SK-N-SH treated with all-trans-retinoic acid at 6 μM for 48 hours (cell line): ENCODE data around the gene ZNF695.
A peak's percentile ranks its signal among the peaks of the same experiment; 100 is the strongest.

Source experiments
- ATAC-seq: fragments of 200-7000 bp; cut with Tn5 transposase; 3 replicates; pipeline ENCODE4 v1.9.1; 2020; ENCODE audit warnings: mild to moderate bottlenecking, moderate library complexity
- BACH2 ChIP-seq: fragments of 250-450 bp; sonication (Bioruptor Pico); IDR thresholded peaks from 2 replicates; pipeline ENCODE4 v1.9.0; 2021; ENCODE audit warnings: mild to moderate bottlenecking, borderline replicate concordance
- CSDC2 ChIP-seq: fragments of 250-450 bp; sonication (Bioruptor Pico); IDR thresholded peaks from 2 replicates; pipeline ENCODE4 v1.5.0; 2020; ENCODE audit warnings: mild to moderate bottlenecking, moderate library complexity
- ESRRG ChIP-seq: fragments of 250-450 bp; sonication (Bioruptor Pico); IDR thresholded peaks from 2 replicates; pipeline ENCODE4 v1.6.1; 2021; ENCODE audit warnings: mild to moderate bottlenecking
- GLIS3 ChIP-seq: fragments of 250-450 bp; sonication (Bioruptor Pico); IDR thresholded peaks from 2 replicates; pipeline ENCODE4 v1.5.0; 2020; ENCODE audit warnings: mild to moderate bottlenecking, moderate library complexity
- ISL1 ChIP-seq: fragments of 250-450 bp; sonication (Bioruptor Pico); IDR thresholded peaks from 2 replicates; pipeline ENCODE4 v2.1.2; 2022; ENCODE audit warnings: mild to moderate bottlenecking, moderate library complexity
- OSR1 ChIP-seq: fragments of 250-450 bp; sonication (Bioruptor Pico); IDR thresholded peaks from 2 replicates; pipeline ENCODE4 v1.8.0; 2022; ENCODE audit warnings: moderate library complexity, mild to moderate bottlenecking, inconsistent platforms
- PPARA ChIP-seq: fragments of 250-450 bp; sonication (Bioruptor Pico); IDR thresholded peaks from 2 replicates; pipeline ENCODE4 v1.5.0; 2020; ENCODE audit warnings: mild to moderate bottlenecking, borderline replicate concordance
- RARB ChIP-seq: fragments of 250-450 bp; sonication (Bioruptor Pico); IDR thresholded peaks from 2 replicates; pipeline ENCODE4 v1.8.0; 2021; ENCODE audit warnings: mild to moderate bottlenecking, moderate library complexity
- SNAI2 ChIP-seq: fragments of 250-450 bp; sonication (Bioruptor Pico); IDR thresholded peaks from 2 replicates; pipeline ENCODE4 v1.5.0; 2020; ENCODE audit warnings: mild to moderate bottlenecking, moderate library complexity
- TCF4 ChIP-seq: fragments of 250-450 bp; sonication (Bioruptor Pico); IDR thresholded peaks from 2 replicates; pipeline ENCODE4 v1.8.0; 2021; ENCODE audit warnings: mild to moderate bottlenecking, moderate library complexity, borderline replicate concordance
- ZC3H10 ChIP-seq: fragments of 250-450 bp; sonication (Bioruptor Pico); IDR thresholded peaks from 2 replicates; pipeline ENCODE4 v1.5.1; 2021; ENCODE audit warnings: mild to moderate bottlenecking, moderate library complexity
- ZFP3 ChIP-seq: fragments of 250-450 bp; sonication (Bioruptor Pico); IDR thresholded peaks from 2 replicates; pipeline ENCODE4 v1.5.0; 2020; ENCODE audit warnings: mild to moderate bottlenecking, moderate library complexity
- ZNF565 ChIP-seq: fragments of 450-650 bp; formaldehyde crosslinking; conservative IDR thresholded peaks from 2 replicates; pipeline ENCODE4 v1.5.0; 2020; ENCODE audit warnings: low read depth, mild to moderate bottlenecking, moderate library complexity
- ZNF8 ChIP-seq: fragments of 450-650 bp; formaldehyde crosslinking; IDR thresholded peaks from 2 replicates; pipeline ENCODE4 v1.5.0; 2020; ENCODE audit warnings: mild to moderate bottlenecking, moderate library complexity
- TF ChIP-seq, protein P1 (sequence below): fragments of 250-450 bp; sonication (Bioruptor Pico); IDR thresholded peaks from 2 replicates; pipeline ENCODE4 v1.5.1; 2020; ENCODE audit warnings: low read depth, mild to moderate bottlenecking, moderate library complexity
- TF ChIP-seq, protein P2 (sequence below): fragments of 250-450 bp; sonication (Bioruptor Pico); IDR thresholded peaks from 2 replicates; pipeline ENCODE4 v1.5.0; 2020; ENCODE audit warnings: mild to moderate bottlenecking, moderate library complexity
- TF ChIP-seq, protein P3 (sequence below): fragments of 250-450 bp; sonication (Bioruptor Pico); IDR thresholded peaks from 2 replicates; pipeline ENCODE4 v1.8.0; 2020; ENCODE audit warnings: mild to moderate bottlenecking, moderate library complexity, borderline replicate concordance
- TF ChIP-seq, protein P4 (sequence below): fragments of 250-450 bp; sonication (Bioruptor Pico); IDR thresholded peaks from 2 replicates; pipeline ENCODE4 v1.8.0; 2021; ENCODE audit warnings: low read depth, mild to moderate bottlenecking, moderate library complexity, borderline replicate concordance

ZNF695 gene

DNA sequence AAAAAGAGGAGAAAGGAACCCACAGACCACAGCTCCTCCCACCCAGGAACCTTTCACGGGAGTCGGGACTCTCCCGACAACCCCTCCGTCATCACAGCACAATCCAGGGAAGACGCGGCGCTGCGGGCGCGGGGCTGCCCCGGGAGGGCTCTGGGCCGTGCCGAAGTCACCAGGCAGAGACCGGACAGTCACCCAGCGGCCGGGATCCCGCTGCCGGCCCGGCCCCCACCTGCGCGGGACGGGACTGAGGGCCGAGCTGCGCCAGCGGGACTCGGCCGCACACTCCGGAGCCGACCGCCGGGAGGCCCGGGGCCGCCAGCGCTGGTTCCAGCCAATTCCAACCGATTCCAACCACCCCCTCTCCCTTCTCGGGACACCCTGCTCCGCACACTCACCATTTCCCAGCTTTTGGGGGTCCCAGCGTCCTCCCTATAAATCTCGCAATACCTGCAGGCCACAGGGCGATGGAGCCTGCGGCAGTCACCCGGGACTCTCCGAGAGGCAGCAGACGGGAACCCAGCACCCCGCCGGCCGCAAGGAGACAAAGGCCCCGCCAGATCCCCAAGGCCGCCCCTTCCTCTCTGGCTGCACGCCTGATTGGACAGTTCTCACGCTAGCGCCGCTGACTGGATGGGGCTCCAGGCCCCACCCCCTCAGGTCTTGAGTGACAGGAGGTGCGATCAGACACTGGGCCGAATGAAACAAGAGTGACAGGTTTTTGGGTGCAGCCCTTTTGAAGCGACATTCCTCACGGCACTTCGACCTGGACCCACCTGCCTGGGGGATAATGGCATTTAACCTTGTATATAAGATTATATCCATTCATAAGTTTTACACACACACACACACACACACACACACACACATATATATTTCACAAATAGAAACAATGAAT lies at the start of gene ZNF695:
TSS of gene ZNF695 (minus strand) at position 547 of the 895 bp plus-strand sequence. CDS start at position 398, 149 bp downstream.
- ATAC-seq, result peak; percentile 100
- TF ChIP-seq ZNF8 (CRISPR knock-in tag) (no peak), BACH2 (CRISPR knock-in tag) (no peak), ZFP3 (CRISPR knock-in tag) (no peak)
- TF ChIP-seq, protein P1, sequence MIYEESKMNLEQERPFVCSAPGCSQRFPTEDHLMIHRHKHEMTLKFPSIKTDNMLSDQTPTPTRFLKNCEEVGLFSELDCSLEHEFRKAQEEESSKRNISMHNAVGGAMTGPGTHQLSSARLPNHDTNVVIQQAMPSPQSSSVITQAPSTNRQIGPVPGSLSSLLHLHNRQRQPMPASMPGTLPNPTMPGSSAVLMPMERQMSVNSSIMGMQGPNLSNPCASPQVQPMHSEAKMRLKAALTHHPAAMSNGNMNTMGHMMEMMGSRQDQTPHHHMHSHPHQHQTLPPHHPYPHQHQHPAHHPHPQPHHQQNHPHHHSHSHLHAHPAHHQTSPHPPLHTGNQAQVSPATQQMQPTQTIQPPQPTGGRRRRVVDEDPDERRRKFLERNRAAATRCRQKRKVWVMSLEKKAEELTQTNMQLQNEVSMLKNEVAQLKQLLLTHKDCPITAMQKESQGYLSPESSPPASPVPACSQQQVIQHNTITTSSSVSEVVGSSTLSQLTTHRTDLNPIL (CRISPR knock-in tag), result no peak
- TF ChIP-seq, all 23 proteins: peak for 0

DNA sequence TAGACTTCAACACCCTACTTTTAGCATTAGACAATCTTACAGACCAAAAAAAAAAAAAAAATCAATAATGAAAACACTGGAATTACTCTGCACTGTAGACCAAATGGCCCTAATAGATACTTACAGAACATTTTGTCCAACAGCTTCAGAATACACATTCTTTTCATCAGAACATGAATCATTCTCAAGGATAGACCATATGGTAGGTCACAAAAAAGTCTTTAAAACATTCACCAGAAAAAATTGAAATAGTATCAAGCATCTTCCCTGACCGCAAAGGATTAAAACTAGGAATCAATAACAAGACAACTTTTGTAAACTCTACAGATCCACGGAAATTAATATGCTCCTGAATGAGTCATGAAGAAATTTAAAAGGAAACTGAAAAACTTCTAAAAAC lies 48.2 kb upstream of the ZNF695 start:
- ATAC-seq, result no peak
- TF ChIP-seq OSR1 (CRISPR knock-in tag) (no peak), TCF4 (CRISPR knock-in tag) (no peak), ZFP3 (CRISPR knock-in tag) (no peak), GLIS3 (CRISPR knock-in tag) (no peak)
- TF ChIP-seq, protein P2, sequence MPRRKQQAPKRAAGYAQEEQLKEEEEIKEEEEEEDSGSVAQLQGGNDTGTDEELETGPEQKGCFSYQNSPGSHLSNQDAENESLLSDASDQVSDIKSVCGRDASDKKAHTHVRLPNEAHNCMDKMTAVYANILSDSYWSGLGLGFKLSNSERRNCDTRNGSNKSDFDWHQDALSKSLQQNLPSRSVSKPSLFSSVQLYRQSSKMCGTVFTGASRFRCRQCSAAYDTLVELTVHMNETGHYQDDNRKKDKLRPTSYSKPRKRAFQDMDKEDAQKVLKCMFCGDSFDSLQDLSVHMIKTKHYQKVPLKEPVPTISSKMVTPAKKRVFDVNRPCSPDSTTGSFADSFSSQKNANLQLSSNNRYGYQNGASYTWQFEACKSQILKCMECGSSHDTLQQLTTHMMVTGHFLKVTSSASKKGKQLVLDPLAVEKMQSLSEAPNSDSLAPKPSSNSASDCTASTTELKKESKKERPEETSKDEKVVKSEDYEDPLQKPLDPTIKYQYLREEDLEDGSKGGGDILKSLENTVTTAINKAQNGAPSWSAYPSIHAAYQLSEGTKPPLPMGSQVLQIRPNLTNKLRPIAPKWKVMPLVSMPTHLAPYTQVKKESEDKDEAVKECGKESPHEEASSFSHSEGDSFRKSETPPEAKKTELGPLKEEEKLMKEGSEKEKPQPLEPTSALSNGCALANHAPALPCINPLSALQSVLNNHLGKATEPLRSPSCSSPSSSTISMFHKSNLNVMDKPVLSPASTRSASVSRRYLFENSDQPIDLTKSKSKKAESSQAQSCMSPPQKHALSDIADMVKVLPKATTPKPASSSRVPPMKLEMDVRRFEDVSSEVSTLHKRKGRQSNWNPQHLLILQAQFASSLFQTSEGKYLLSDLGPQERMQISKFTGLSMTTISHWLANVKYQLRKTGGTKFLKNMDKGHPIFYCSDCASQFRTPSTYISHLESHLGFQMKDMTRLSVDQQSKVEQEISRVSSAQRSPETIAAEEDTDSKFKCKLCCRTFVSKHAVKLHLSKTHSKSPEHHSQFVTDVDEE, result no peak

DNA sequence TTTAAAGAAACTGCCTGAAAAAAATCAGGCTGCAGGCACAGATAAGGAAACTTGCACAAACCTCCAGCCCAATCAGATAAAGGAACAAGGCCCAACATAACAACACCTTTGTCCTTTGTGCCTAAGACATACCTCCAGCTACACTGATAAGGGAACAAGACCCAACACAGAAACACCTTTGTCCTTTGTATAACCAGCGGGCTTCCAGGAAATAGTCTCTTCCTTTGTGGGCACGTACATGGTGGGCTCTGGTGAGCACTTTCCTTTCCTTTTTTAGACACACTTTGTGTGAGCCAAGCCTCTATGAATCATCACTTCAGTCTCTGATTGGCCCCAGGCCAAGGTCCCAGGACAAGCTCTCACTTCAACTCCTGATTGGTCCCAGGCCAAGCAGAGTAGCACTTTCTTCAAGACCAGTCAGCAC lies 47.1 kb upstream of the ZNF695 start:
- no peak for ATAC-seq
- TF ChIP-seq ISL1 (no peak), ZFP3 (CRISPR knock-in tag) (no peak), BACH2 (CRISPR knock-in tag) (no peak), RARB (CRISPR knock-in tag) (no peak), ZNF565 (no peak), OSR1 (CRISPR knock-in tag) (no peak), PPARA (no peak), GLIS3 (CRISPR knock-in tag) (no peak), ESRRG (CRISPR knock-in tag) (no peak), ZNF8 (CRISPR knock-in tag) (no peak), TCF4 (CRISPR knock-in tag) (no peak)
- TF ChIP-seq, protein P1 (CRISPR knock-in tag), result no peak
- TF ChIP-seq, protein P3, sequence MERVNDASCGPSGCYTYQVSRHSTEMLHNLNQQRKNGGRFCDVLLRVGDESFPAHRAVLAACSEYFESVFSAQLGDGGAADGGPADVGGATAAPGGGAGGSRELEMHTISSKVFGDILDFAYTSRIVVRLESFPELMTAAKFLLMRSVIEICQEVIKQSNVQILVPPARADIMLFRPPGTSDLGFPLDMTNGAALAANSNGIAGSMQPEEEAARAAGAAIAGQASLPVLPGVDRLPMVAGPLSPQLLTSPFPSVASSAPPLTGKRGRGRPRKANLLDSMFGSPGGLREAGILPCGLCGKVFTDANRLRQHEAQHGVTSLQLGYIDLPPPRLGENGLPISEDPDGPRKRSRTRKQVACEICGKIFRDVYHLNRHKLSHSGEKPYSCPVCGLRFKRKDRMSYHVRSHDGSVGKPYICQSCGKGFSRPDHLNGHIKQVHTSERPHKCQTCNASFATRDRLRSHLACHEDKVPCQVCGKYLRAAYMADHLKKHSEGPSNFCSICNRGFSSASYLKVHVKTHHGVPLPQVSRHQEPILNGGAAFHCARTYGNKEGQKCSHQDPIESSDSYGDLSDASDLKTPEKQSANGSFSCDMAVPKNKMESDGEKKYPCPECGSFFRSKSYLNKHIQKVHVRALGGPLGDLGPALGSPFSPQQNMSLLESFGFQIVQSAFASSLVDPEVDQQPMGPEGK (CRISPR knock-in tag), result no peak
- TF ChIP-seq, protein P2, result no peak

DNA sequence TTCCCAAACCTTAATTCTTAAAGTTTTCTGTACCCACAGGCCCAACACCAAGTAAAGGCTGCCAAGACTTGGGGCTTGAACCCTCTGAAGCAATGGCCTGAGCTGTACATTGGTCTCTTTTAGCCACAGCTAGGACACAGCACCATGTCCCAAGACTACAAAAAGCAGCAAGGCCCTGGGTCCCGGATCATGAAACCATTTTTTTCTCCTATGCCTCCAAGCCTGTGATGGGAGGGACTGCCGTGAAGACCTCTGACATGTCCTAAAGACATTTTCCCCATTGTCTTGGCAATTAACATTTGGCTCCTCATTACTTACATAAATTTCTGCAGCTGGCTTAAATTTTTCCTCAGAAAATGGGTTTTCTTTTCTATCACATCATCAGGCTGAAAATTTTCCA lies 39.8 kb upstream of the ZNF695 start:
- ATAC-seq, result no peak
- TF ChIP-seq CSDC2 (CRISPR knock-in tag) (no peak), ZC3H10 (CRISPR knock-in tag) (no peak), SNAI2 (CRISPR knock-in tag) (no peak), ZNF8 (CRISPR knock-in tag) (no peak)
- TF ChIP-seq, protein P2, result no peak
- TF ChIP-seq, protein P4, sequence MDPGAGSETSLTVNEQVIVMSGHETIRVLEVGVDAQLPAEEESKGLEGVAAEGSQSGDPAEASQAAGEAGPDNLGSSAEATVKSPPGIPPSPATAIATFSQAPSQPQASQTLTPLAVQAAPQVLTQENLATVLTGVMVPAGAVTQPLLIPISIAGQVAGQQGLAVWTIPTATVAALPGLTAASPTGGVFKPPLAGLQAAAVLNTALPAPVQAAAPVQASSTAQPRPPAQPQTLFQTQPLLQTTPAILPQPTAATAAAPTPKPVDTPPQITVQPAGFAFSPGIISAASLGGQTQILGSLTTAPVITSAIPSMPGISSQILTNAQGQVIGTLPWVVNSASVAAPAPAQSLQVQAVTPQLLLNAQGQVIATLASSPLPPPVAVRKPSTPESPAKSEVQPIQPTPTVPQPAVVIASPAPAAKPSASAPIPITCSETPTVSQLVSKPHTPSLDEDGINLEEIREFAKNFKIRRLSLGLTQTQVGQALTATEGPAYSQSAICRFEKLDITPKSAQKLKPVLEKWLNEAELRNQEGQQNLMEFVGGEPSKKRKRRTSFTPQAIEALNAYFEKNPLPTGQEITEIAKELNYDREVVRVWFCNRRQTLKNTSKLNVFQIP (CRISPR knock-in tag), result no peak
